Measurements from ENCODE around the gene UBR3. TPM values are rescaled to one million over a fixed set of nuclear protein-coding genes. Genes with fewer than 3 reads are reported as not detected.

UBR3 gene
- total RNA-seq, 1 experiment from 2014 or later = 21.9 TPM

DNA sequence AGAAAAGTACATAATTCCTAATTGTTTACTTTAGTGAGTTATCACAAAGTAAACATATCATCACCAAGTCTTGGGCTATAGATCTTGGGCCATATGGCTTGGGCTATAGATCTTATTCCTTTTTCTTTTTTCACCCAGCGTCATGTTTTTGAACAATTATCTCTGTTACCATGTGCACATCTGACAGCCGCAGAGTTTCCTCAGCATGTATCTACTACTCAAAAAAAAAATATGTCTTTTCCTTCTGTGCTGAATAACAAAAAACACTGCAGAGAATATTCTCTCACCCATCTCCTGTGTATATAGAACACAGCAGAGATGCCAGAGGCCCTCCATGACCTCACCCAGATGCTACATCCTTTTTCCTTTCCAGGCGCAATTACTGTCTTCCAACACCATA is 274.5 kb downstream of the UBR3 start:
- H3K36me3 ChIP-seq (ENCODE audit: low read depth) = no peaks in the 10 kb centered on the region
- ChIA-PET CTCF (no interaction called here), POLR2A (ENCODE audit: unreplicated experiment) (no interaction called here)
- H3F3A ChIP-seq (ENCODE audit: insufficient read depth, low read depth) = no peaks in the 10 kb centered on the region
- DNase-seq = no peak
- no peaks in the 10 kb centered on the region for H3K4me1 ChIP-seq (replicated peaks; ENCODE audit: insufficient read depth)
- intact Hi-C loops (cut with micrococcal nuclease; ENCODE audit: unreplicated experiment) = no loop called here
- no peak for TF ChIP-seq EZH2 (IDR thresholded peaks at IDR 0.05; ENCODE audit: low read depth)
- H3K27me3 ChIP-seq (ENCODE audit: insufficient read depth, low read depth) = no peaks in the 10 kb centered on the region
- H3K4me3 ChIP-seq = no peak overlapping the region
- H3K27ac ChIP-seq = no peak overlapping the region
- no peaks in the 10 kb centered on the region for H4K20me1 ChIP-seq (ENCODE audit: insufficient read depth)
- H3K9me3 ChIP-seq (ENCODE audit: insufficient read depth, low read depth) = 0 out of 2 replicates have a peak, but pooled peaks cover 5% of the 10 kb centered on the region
- H3K4me2 ChIP-seq = no peak overlapping the region
- no peaks in the 10 kb centered on the region for H3K79me2 ChIP-seq (ENCODE audit: low read depth)
- no TSS peak for BruUV-seq (replicated peaks)
- no peak overlapping the region for H2AFZ ChIP-seq
- no peaks in the 10 kb centered on the region for H3K9me2 ChIP-seq (ENCODE audit: insufficient read depth)

DNA sequence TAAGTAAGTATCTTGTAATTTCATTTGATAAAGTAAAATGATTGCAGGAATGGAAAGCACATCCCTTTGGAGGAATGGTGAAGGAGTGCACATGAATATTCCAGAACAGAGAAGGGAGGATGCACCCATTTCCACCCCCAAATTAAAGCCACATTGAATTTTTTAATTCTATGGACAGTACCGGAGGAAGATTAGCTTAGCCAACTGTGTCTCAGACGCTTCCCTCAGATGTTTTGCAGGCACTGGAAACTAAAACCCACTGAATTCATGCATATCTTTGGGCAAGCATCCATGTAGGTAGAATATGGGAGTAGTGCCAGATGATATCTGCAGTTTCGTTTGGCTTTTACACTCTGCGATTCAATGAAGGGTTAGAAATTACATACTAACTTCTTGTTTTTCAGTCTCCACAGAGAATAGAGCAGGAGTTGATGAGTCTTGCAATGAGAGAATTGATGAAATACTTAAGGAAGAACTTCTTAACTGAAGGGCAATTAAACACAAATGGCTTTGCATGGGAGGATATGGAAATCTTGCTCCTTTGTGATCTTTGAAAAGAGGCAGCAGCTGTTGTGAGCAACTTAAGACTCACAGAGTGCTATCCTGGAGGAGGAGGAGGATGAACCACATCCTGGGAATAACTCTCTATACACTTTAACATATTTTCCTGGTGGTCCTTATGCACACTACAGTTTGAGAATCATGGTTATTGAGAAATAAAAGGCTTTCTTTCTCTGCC is 279.0 kb downstream of the UBR3 start:
- no peaks in the 10 kb centered on the region for H3K4me1 ChIP-seq (replicated peaks; ENCODE audit: insufficient read depth)
- H3K4me3 ChIP-seq = no peak overlapping the region
- H4K20me1 ChIP-seq (ENCODE audit: insufficient read depth) = no peaks in the 10 kb centered on the region
- POLR2A ChIA-PET (ENCODE audit: unreplicated experiment) = no interaction called here
- TF ChIP-seq EZH2 (IDR thresholded peaks at IDR 0.05; ENCODE audit: low read depth) = no peak
- TF ChIP-seq, protein P1, sequence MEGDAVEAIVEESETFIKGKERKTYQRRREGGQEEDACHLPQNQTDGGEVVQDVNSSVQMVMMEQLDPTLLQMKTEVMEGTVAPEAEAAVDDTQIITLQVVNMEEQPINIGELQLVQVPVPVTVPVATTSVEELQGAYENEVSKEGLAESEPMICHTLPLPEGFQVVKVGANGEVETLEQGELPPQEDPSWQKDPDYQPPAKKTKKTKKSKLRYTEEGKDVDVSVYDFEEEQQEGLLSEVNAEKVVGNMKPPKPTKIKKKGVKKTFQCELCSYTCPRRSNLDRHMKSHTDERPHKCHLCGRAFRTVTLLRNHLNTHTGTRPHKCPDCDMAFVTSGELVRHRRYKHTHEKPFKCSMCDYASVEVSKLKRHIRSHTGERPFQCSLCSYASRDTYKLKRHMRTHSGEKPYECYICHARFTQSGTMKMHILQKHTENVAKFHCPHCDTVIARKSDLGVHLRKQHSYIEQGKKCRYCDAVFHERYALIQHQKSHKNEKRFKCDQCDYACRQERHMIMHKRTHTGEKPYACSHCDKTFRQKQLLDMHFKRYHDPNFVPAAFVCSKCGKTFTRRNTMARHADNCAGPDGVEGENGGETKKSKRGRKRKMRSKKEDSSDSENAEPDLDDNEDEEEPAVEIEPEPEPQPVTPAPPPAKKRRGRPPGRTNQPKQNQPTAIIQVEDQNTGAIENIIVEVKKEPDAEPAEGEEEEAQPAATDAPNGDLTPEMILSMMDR (conservative IDR thresholded peaks at IDR 0.05) = no peak
- no peaks in the 10 kb centered on the region for H3K27me3 ChIP-seq (ENCODE audit: insufficient read depth, low read depth)
- DNase-seq = no peak
- H3F3A ChIP-seq (ENCODE audit: insufficient read depth, low read depth) = no peaks in the 10 kb centered on the region
- H3K4me2 ChIP-seq = no peak overlapping the region
- H3K9me2 ChIP-seq (ENCODE audit: insufficient read depth) = no peaks in the 10 kb centered on the region
- no peak overlapping the region for H3K27ac ChIP-seq
- BruUV-seq (replicated peaks) = no TSS peak
- H2AFZ ChIP-seq = no peak overlapping the region
- no peaks in the 10 kb centered on the region for H3K9me3 ChIP-seq (ENCODE audit: insufficient read depth, low read depth)
- no peaks in the 10 kb centered on the region for H3K36me3 ChIP-seq (ENCODE audit: low read depth)
- H3K79me2 ChIP-seq (ENCODE audit: low read depth) = no peaks in the 10 kb centered on the region
- CTCF ChIA-PET = no interaction called here
- intact Hi-C loops (cut with micrococcal nuclease; ENCODE audit: unreplicated experiment) = no loop called here

DNA sequence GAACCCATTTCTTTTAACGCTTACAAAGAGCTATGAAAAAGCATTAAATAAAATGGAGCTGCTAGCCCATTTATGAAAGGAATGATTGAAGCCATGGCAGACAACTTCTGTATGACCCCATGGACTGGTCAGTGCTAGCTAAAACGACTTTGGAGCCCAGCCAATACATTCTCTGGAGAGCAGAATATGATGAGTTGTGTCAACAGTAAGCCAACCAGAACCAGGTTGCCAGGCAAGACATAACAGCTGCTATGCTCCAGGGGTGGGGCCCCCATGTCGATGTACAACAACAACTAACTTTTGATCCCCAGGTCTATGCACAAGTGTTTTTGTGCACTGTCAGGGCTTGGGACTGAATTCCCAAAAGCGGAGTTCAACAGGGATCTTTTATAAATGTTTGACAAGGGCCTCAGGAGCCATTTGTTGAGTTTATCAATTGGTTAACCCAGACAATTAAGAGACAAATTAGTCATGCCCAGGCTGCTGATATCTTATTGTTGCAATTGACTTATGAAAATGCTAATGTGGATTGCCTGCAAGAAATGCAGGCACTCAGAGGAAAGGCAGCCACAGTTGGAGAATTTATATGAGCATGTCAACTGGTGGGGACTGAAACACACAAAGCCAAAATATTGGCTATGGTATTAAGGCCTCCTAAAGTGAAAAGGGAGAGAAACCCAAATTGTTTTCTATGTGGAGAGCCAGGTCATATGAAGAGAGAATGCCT is 286.1 kb downstream of the UBR3 start:
- Histone ChIP-seq H3K9me3 (ENCODE audit: insufficient read depth, low read depth) (peaks cover 4% of the 10 kb centered on the region; the same call in 1 of the 2 replicates), H3K4me1 (replicated peaks; ENCODE audit: insufficient read depth) (no peaks in the 10 kb centered on the region), H4K20me1 (ENCODE audit: insufficient read depth) (no peaks in the 10 kb centered on the region), H3K27ac (no peak overlapping the region), H2AFZ (no peak overlapping the region), H3K79me2 (ENCODE audit: low read depth) (no peaks in the 10 kb centered on the region), H3K36me3 (ENCODE audit: low read depth) (no peaks in the 10 kb centered on the region), H3K9me2 (ENCODE audit: insufficient read depth) (no peaks in the 10 kb centered on the region), H3K27me3 (ENCODE audit: insufficient read depth, low read depth) (no peaks in the 10 kb centered on the region), H3F3A (ENCODE audit: insufficient read depth, low read depth) (no peaks in the 10 kb centered on the region), H3K4me2 (no peak overlapping the region), H3K4me3 (no peak overlapping the region)
- DNase-seq = no peak
- ChIA-PET POLR2A (ENCODE audit: unreplicated experiment) (interaction anchor here (0.5 kb wide), 1 partner anchor 528 kb away, joined by 12 read pairs; no protein-coding TSS in a partner anchor), CTCF (no interaction called here)
- BruUV-seq (replicated peaks) = no TSS peak
- intact Hi-C loops (cut with micrococcal nuclease; ENCODE audit: unreplicated experiment) = no loop called here
- TF ChIP-seq EZH2 (IDR thresholded peaks at IDR 0.05; ENCODE audit: low read depth) = no peak
- TF ChIP-seq, protein P1 (conservative IDR thresholded peaks at IDR 0.05) = no peak
